Stomach smooth muscle (tissue), 2 donors: ENCODE data around the gene PTPN4.
"Not testable (repeated sequence)": the region's sequence is repeated elsewhere in the genome, so short reads cannot be mapped to it uniquely, and the experiment has no call there.

Experiments used
- H3K27ac ChIP-seq: one replicate; pipeline ENCODE4 v1.7.0; 2013; ENCODE audit warnings: mild to moderate bottlenecking, low read length, inconsistent platforms
- H3K27me3 ChIP-seq, 2 donors: one replicate each; pipeline ENCODE4 v1.7.0; 2013; ENCODE audit warnings: low read length in 2 of 2; ENCODE audit not compliant: insufficient read depth in 2 of 2, control insufficient read depth in 1 of 2
- H3K36me3 ChIP-seq, 2 donors: one replicate each; pipeline ENCODE4 v1.7.0; 2013; ENCODE audit warnings: low read length in 2 of 2; ENCODE audit not compliant: control insufficient read depth in 2 of 2, insufficient read depth in 2 of 2
- H3K4me1 ChIP-seq: one replicate; pipeline ENCODE4 v1.7.0; 2013; ENCODE audit warnings: low read length; ENCODE audit not compliant: control insufficient read depth, insufficient read depth
- H3K4me3 ChIP-seq, 2 donors: one replicate each; pipeline ENCODE4 v1.7.0; 2013; ENCODE audit warnings: low read length in 2 of 2
- H3K9ac ChIP-seq, 2 donors: one replicate each; pipeline ENCODE4 v1.7.0; 2013; ENCODE audit warnings: low read length in 2 of 2, mild to moderate bottlenecking in 1 of 2
- H3K9me3 ChIP-seq, 2 donors: one replicate each; pipeline ENCODE4 v1.7.0; 2013; ENCODE audit warnings: low read length in 2 of 2; ENCODE audit not compliant: control insufficient read depth in 2 of 2
- donor health status: healthy.
- donor health status: Pancreatic carcinoma.

Gene PTPN4

DNA sequence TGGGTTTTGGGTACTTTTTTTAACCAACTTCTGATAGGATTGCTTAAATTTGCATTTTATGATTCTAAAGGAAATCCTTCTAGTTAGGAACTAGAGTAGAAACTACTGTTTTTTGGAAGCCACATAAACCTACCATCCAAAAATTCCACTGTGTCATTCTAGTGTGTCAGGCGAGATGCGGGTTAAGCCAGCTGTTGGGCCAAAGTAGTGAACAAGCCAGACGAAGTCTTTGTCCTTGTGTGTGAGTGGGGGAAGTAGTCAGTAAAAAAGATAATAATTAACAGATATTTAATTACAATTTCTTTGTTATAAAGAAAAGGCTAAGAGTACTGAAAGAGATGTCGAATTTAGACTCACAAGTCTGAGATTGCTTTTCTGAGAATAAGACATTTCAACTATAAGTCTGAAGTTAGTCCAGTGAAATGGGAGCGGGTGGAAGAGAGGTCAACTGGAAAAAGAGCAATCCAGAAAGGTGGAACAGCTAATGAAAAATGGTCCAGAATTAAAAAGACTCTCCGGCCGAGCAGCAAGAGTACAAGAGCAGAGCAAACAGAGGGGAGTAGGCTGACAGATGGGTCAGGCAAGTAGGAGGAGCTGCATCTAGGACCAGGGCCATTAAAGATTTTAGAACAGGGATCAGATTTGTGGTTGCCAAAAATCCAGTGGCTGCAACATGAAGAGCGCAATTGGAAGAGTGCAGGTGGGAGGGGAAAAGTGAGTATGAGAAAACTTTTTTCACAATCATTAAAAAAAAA is 254.7 kb downstream of the PTPN4 start:
- H3K9ac ChIP-seq, result no peak overlapping the region

GRCh38 chr2:120016800-120017199 is 257.1 kb downstream of the PTPN4 start:
- H3K9me3 ChIP-seq, result no peaks in the 10 kb centered on the region
- no peaks in the 10 kb centered on the region for H3K36me3 ChIP-seq
- peaks cover 6% of the 10 kb centered on the region for H3K4me1 ChIP-seq
- no peaks in the 10 kb centered on the region for H3K27me3 ChIP-seq
- no peak overlapping the region for H3K9ac ChIP-seq
- no peak overlapping the region for H3K4me3 ChIP-seq
- H3K27ac ChIP-seq, result no peak overlapping the region

More for the DNA sequence above, 254.7 kb downstream of the PTPN4 start:
- no peaks in the 10 kb centered on the region for H3K9me3 ChIP-seq
- H3K4me1 ChIP-seq, result peaks cover 6% of the 10 kb centered on the region
- H3K36me3 ChIP-seq, result no peaks in the 10 kb centered on the region
- H3K27me3 ChIP-seq, result no peaks in the 10 kb centered on the region
- no peak overlapping the region for H3K27ac ChIP-seq
- H3K4me3 ChIP-seq, result peak overlapping the region in 1 of 2 donors; percentile 86

GRCh38 chr2:120017201-120017600 is 257.5 kb downstream of the PTPN4 start:
- H3K4me3 ChIP-seq, result no peak overlapping the region
- H3K27me3 ChIP-seq, result no peaks in the 10 kb centered on the region
- H3K4me1 ChIP-seq, result peaks cover 2% of the 10 kb centered on the region
- no peaks in the 10 kb centered on the region for H3K9me3 ChIP-seq
- H3K27ac ChIP-seq, result no peak overlapping the region
- no peak overlapping the region for H3K9ac ChIP-seq
- no peaks in the 10 kb centered on the region for H3K36me3 ChIP-seq

- no peaks in the 10 kb centered on the region for H3K27me3 ChIP-seq
These were observed 258.8 kb downstream of the PTPN4 start for GRCh38 chr2:120018549-120018948.

DNA sequence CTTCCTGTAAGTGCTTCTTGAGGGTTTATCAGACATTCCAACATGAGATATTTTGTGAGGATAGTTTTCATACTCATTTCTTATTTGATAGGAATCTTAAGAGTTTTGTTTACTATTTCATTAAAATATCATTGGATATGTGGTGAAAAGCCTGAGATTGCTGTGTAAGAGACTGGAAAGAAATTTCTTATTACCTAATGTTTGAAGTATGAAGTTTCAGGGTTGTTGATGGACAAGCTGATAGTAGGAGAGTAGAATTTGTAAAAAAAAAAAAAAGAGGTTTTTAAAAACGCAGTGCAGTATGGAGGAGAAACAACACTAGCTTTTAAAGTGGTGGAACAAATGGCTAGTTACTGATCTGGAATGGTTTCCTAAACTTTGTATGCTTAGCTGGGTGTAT is 260.8 kb downstream of the PTPN4 start:
- H3K27me3 ChIP-seq, result no peaks in the 10 kb centered on the region
- H3K9me3 ChIP-seq, result no peaks in the 10 kb centered on the region
- H3K4me1 ChIP-seq, result no peaks in the 10 kb centered on the region
- H3K36me3 ChIP-seq, result no peaks in the 10 kb centered on the region
- H3K9ac ChIP-seq, result no peak overlapping the region
- no peak overlapping the region for H3K27ac ChIP-seq
- H3K4me3 ChIP-seq, result no peak overlapping the region

More at GRCh38 chr2:120018549-120018948, 258.8 kb downstream of the PTPN4 start:
- Histone ChIP-seq H3K4me3 (no peak overlapping the region), H3K4me1 (no peaks in the 10 kb centered on the region), H3K27ac (no peak overlapping the region), H3K36me3 (no peaks in the 10 kb centered on the region), H3K9ac (no peak overlapping the region), H3K9me3 (no peaks in the 10 kb centered on the region)

- not testable (repeated sequence) for H3K4me1 ChIP-seq, H3K9ac ChIP-seq, H3K9me3 ChIP-seq, H3K27me3 ChIP-seq, H3K36me3 ChIP-seq, H3K4me3 ChIP-seq, H3K27ac ChIP-seq
These were observed 262.8 kb downstream of the PTPN4 start for GRCh38 chr2:120022505-120022904.

DNA sequence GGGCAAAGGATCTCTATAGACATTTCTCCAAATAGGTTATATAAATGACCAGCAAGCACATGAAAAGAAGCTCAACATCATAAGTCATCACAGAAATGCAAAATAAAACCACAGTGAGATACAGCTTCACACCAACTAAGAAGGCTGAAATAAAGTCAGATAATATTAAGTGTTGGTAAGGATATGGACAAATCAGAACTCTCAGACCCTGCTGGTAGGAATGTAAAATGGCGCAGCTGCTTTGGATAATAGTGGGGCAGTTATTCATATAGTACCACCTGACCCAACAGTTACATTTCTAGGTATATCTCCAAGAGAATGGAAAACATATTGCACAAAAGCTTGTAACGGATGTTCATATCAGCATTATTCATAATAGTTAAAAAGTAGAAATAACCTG is 267.2 kb downstream of the PTPN4 start:
- peaks cover 0 to 2% of the 10 kb centered on the region in 2 donors for H3K36me3 ChIP-seq
- no peak overlapping the region for H3K4me3 ChIP-seq
- no peaks in the 10 kb centered on the region for H3K9me3 ChIP-seq
- no peak overlapping the region for H3K9ac ChIP-seq
- H3K27ac ChIP-seq, result no peak overlapping the region
- no peaks in the 10 kb centered on the region for H3K4me1 ChIP-seq
- H3K27me3 ChIP-seq, result no peaks in the 10 kb centered on the region

- Histone ChIP-seq H3K27ac (no peak overlapping the region), H3K9me3 (no peaks in the 10 kb centered on the region), H3K4me1 (no peaks in the 10 kb centered on the region), H3K9ac (no peak overlapping the region), H3K4me3 (no peak overlapping the region), H3K36me3 (peaks cover 0 to 2% of the 10 kb centered on the region in 2 donors), H3K27me3 (no peaks in the 10 kb centered on the region)
These were observed 269.1 kb downstream of the PTPN4 start for GRCh38 chr2:120028795-120029194.

DNA sequence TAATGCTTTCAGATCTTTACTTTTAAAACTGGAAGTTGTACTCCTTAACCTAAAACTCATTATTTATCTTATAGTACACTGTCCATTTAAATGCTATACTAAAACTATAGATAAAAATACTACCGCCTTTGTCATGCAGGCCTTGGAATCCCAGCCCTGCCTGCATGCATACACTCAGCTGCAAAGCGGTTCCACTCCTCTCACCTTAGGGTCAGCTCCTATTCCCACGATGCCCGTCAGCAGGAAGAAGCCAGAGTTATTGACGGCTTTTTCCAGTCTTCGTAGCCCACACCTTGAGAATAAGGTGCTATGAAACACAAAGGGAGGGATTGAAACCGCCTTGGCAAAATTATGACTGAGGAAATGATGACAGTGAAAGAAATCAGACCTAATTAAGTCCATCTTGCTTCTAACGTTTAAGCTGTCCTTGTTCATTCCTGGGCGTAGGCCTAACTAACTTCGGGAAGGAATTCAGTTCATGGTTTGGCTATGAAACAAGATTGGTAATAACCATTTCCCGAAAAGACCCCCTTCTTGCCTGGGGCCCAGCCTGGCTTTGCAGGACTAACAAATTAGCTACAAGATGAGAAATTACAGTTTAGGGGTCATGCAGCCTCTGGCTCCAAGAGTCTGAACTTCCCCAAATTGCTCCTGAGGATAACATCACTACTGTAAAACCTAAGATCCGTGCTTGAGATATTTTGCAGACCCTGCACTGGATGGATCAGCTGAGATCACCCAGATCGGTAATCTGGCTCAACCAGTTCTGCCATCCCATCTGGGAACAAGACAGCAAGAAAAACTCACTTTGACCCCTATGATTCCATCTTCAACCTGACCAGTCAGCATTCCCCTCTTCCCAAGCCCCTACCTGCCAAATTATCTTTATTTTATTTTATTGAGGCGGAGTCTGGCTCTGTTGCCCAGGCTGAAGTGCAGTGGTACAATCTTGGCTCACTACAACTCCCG is 270.2 kb downstream of the PTPN4 start:
- Histone ChIP-seq H3K27ac (no peak overlapping the region), H3K9ac (no peak overlapping the region), H3K27me3 (no peaks in the 10 kb centered on the region), H3K36me3 (peaks cover 0 to 2% of the 10 kb centered on the region in 2 donors), H3K9me3 (no peaks in the 10 kb centered on the region), H3K4me1 (no peaks in the 10 kb centered on the region), H3K4me3 (no peak overlapping the region)

GRCh38 chr2:120032297-120032696 is 272.6 kb downstream of the PTPN4 start:
- H3K36me3 ChIP-seq, result peaks cover 0 to 1% of the 10 kb centered on the region in 2 donors
- no peaks in the 10 kb centered on the region for H3K9me3 ChIP-seq
- no peaks in the 10 kb centered on the region for H3K27me3 ChIP-seq
- H3K27ac ChIP-seq, result no peak overlapping the region
- H3K4me3 ChIP-seq, result no peak overlapping the region
- no peak overlapping the region for H3K9ac ChIP-seq
- no peaks in the 10 kb centered on the region for H3K4me1 ChIP-seq
